Central memory CD8-positive, alpha-beta T cell (primary cell): Measurements from ENCODE around the gene ZNF205.
A peak's percentile ranks its signal among the peaks of the same experiment; 100 is the strongest.

Experiments used
- ATAC-seq: fragments of 150-1000 bp; cut with Tn5 transposase; replicated peaks from 2 replicates; pipeline ENCODE4 v1.10.0; 2022; ENCODE audit warnings: mild to moderate bottlenecking, moderate FRiP score, moderate number of reproducible peaks; ENCODE audit not compliant: poor library complexity, severe bottlenecking; ENCODE audit errors: extremely low read depth
- DNase-seq, 2 donors: peaks; one replicate each; pipeline ENCODE4 v3.0.0; 2021; ENCODE audit warnings: low spot score in 2 of 2
- H3K27ac Mint-ChIP-seq: one replicate; pipeline ENCODE4 v1.8.0; 2022; ENCODE audit warnings: low read depth, mild to moderate bottlenecking, moderate library complexity, mixed read lengths
- H3K27me3 Mint-ChIP-seq: one replicate; pipeline ENCODE4 v1.8.0; 2022; ENCODE audit warnings: mixed read lengths
- H3K36me3 Mint-ChIP-seq: one replicate; pipeline ENCODE4 v1.8.0; 2022; ENCODE audit warnings: mild to moderate bottlenecking, moderate library complexity, mixed read lengths; ENCODE audit not compliant: insufficient read depth
- H3K4me1 Mint-ChIP-seq: one replicate; pipeline ENCODE4 v1.8.0; 2022; ENCODE audit warnings: mixed read lengths
- H3K4me3 Mint-ChIP-seq: one replicate; pipeline ENCODE4 v1.8.0; 2022; ENCODE audit warnings: mild to moderate bottlenecking, moderate library complexity, mixed read lengths
- H3K9me3 Mint-ChIP-seq: one replicate; pipeline ENCODE4 v1.8.0; 2022; ENCODE audit warnings: mixed read lengths

ZNF205 gene

DNA sequence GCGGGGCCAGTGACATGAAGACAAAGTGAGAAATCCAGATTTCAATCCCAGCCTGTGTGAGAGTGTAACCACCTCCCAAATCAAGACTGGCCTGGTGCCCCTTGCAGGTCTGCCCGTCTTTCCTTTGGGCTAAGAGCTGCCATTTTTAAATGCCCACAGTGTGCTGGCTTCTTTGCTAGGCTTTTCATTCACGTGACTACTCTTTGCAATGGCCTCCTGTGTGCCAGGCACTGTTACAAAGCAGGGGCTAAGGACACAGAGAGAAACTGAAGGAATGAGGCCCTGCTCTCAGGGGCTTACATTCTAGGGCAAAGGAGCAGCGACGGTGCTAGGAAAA, 13.0 kb upstream of the ZNF205 start:
- no peak for ATAC-seq
- no peaks in the 10 kb centered on the region for H3K9me3 Mint-ChIP-seq

DNA sequence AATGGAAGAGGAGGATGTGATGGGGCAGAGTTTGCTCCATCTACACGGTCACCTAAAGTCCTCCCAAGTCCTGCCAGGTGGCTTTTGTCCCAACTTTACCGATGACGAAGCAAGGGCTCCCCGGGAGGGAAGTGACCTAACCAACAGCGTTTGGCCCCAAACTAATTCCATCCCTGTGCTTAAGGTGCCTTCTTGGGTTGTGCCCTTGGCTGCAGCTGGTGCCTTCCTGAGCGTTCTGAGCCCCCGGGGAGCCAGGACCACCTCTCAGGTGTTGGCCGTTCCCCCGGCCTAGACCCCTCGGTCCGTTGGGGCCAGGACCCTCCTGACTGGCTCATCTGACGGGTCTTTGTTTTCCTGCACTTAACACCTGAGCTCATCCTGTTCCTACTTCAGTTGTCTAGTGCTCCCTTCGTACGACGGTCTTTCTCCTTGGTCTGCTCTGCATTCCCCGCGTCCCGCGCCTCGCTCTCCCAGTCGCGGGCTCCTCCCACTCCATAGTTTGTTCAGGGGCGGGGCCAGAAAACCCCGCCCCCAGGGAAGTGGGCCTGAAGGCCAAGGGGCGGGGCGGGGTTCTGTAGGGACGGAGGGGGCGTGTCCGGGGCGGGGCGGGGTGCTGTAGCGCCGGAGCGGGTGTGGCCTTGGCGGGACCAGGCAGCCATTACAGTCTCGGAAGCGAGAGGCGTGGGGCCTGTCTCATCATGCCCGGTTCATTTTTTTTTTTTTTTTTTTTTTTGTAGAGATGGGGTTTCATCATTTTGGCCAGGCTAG, 12.5 kb upstream of the ZNF205 start:
- H3K27ac Mint-ChIP-seq, result no peak overlapping the region
- no peaks in the 10 kb centered on the region for H3K27me3 Mint-ChIP-seq
- H3K9me3 Mint-ChIP-seq, result no peaks in the 10 kb centered on the region
- H3K4me1 Mint-ChIP-seq, result peaks cover 29% of the 10 kb centered on the region
- H3K36me3 Mint-ChIP-seq, result peaks cover 11% of the 10 kb centered on the region
- peak; percentile 82 for ATAC-seq
- peak overlapping the region; percentile 64 for H3K4me3 Mint-ChIP-seq
- DNase-seq, result peak; percentile 57 to 59

More for the DNA sequence above, 13.0 kb upstream of the ZNF205 start:
- peak overlapping the region; percentile 64 for H3K4me3 Mint-ChIP-seq
- H3K4me1 Mint-ChIP-seq, result peaks cover 35% of the 10 kb centered on the region
- H3K36me3 Mint-ChIP-seq, result peaks cover 13% of the 10 kb centered on the region
- no peaks in the 10 kb centered on the region for H3K27me3 Mint-ChIP-seq
- H3K27ac Mint-ChIP-seq, result no peak overlapping the region
- DNase-seq, result no peak

- Mint-ChIP-seq H3K36me3 (peaks cover 10% of the 10 kb centered on the region), H3K4me1 (peaks cover 35% of the 10 kb centered on the region), H3K27me3 (no peaks in the 10 kb centered on the region), H3K9me3 (no peaks in the 10 kb centered on the region), H3K4me3 (peak overlapping the region; percentile 76), H3K27ac (peak overlapping the region; percentile 70)
- peak in 1 of 2 donors; percentile 29 for DNase-seq
- no peak for ATAC-seq
Measured at GRCh38 chr16:3101018-3101840, 11.2 kb upstream of the ZNF205 start.

- peak overlapping the region; percentile 76 for H3K4me3 Mint-ChIP-seq
- H3K27me3 Mint-ChIP-seq, result no peaks in the 10 kb centered on the region
- no peaks in the 10 kb centered on the region for H3K9me3 Mint-ChIP-seq
- no peak for ATAC-seq
- peaks cover 36% of the 10 kb centered on the region for H3K4me1 Mint-ChIP-seq
- no peak overlapping the region for H3K27ac Mint-ChIP-seq
- peaks cover 12% of the 10 kb centered on the region for H3K36me3 Mint-ChIP-seq
- no peak for DNase-seq
Measured at GRCh38 chr16:3101841-3102470, 10.4 kb upstream of the ZNF205 start.

GRCh38 chr16:3106205-3106928, 6.0 kb upstream of the ZNF205 start:
- no peaks in the 10 kb centered on the region for H3K9me3 Mint-ChIP-seq
- DNase-seq, result peak; percentile 76 to 82

GRCh38 chr16:3112881-3113574, 642 bp downstream of the ZNF205 start:
- no peak overlapping the region for H3K27ac Mint-ChIP-seq
- DNase-seq, result no peak
- no peaks in the 10 kb centered on the region for H3K9me3 Mint-ChIP-seq
- H3K4me3 Mint-ChIP-seq, result no peak overlapping the region
- ATAC-seq, result no peak
- H3K36me3 Mint-ChIP-seq, result no peaks in the 10 kb centered on the region
- H3K4me1 Mint-ChIP-seq, result no peaks in the 10 kb centered on the region
- H3K27me3 Mint-ChIP-seq, result peaks cover 9% of the 10 kb centered on the region

More at GRCh38 chr16:3106205-3106928, 6.0 kb upstream of the ZNF205 start:
- H3K4me1 Mint-ChIP-seq, result peaks cover 23% of the 10 kb centered on the region
- H3K27ac Mint-ChIP-seq, result peak overlapping the region; percentile 88
- H3K27me3 Mint-ChIP-seq, result no peaks in the 10 kb centered on the region
- peak; percentile 84 for ATAC-seq
- H3K4me3 Mint-ChIP-seq, result peak overlapping the region; percentile 78
- peaks cover 3% of the 10 kb centered on the region for H3K36me3 Mint-ChIP-seq

GRCh38 chr16:3113765-3114479, 1.5 kb downstream of the ZNF205 start:
- Mint-ChIP-seq H3K4me3 (no peak overlapping the region), H3K36me3 (no peaks in the 10 kb centered on the region), H3K27me3 (peaks cover 9% of the 10 kb centered on the region), H3K4me1 (no peaks in the 10 kb centered on the region), H3K27ac (no peak overlapping the region), H3K9me3 (no peaks in the 10 kb centered on the region)
- no peak for ATAC-seq
- no peak for DNase-seq

- DNase-seq, result no peak
- H3K4me3 Mint-ChIP-seq, result no peak overlapping the region
- no peak for ATAC-seq
- no peaks in the 10 kb centered on the region for H3K9me3 Mint-ChIP-seq
- no peak overlapping the region for H3K27ac Mint-ChIP-seq
- no peaks in the 10 kb centered on the region for H3K36me3 Mint-ChIP-seq
- no peaks in the 10 kb centered on the region for H3K4me1 Mint-ChIP-seq
- peaks cover 9% of the 10 kb centered on the region for H3K27me3 Mint-ChIP-seq
Measured at GRCh38 chr16:3115003-3115402, 2.6 kb downstream of the ZNF205 start.

GRCh38 chr16:3115561-3115960, 3.2 kb downstream of the ZNF205 start:
- DNase-seq, result no peak
- no peak for ATAC-seq
- no peaks in the 10 kb centered on the region for H3K9me3 Mint-ChIP-seq
- H3K27ac Mint-ChIP-seq, result no peak overlapping the region
- H3K36me3 Mint-ChIP-seq, result no peaks in the 10 kb centered on the region
- peaks cover 9% of the 10 kb centered on the region for H3K27me3 Mint-ChIP-seq
- no peak overlapping the region for H3K4me3 Mint-ChIP-seq
- H3K4me1 Mint-ChIP-seq, result no peaks in the 10 kb centered on the region

DNA sequence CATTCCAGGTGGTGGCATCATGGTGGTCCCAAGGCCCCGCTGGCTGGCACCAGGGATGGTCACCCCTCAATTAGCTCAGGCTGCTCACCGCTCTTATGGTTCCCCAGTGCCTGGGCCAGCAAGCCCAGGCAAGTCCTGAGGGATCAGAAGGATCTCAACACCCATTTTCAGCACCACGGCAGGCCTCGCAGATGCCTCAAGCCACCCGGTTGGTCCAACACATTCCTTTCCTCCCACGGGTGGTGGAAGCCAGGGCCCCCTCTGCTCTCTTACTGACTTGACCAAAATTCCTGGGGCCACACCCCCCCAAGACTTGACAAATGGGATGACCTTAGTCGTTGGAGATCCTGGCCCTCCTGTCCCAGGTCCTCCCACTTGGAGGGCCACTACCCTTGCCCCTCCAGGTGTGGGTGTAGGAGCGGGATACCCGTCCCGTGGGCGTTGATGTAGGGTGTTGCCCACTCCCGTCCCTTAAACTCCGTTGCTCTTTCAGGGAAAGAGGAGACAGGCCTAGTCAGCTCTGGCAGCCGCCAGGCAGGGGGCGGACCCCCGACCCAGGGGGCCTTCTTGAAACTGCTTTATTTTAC, 5.9 kb downstream of the ZNF205 start:
- no peaks in the 10 kb centered on the region for H3K36me3 Mint-ChIP-seq
- no peak overlapping the region for H3K4me3 Mint-ChIP-seq
- H3K27ac Mint-ChIP-seq, result no peak overlapping the region
- ATAC-seq (no peak), DNase-seq (no peak)
- H3K4me1 Mint-ChIP-seq, result peaks cover under 1% of the 10 kb centered on the region
- no peaks in the 10 kb centered on the region for H3K27me3 Mint-ChIP-seq
- H3K9me3 Mint-ChIP-seq, result no peaks in the 10 kb centered on the region

GRCh38 chr16:3118846-3119245, 6.5 kb downstream of the ZNF205 start:
- Mint-ChIP-seq H3K9me3 (no peaks in the 10 kb centered on the region), H3K4me3 (no peak overlapping the region), H3K27ac (no peak overlapping the region), H3K4me1 (peaks cover 6% of the 10 kb centered on the region), H3K36me3 (peaks cover 3% of the 10 kb centered on the region), H3K27me3 (no peaks in the 10 kb centered on the region)
- ATAC-seq (no peak), DNase-seq (no peak)
